SKM-1 treated with dmso at 0.1 percent for 144 hours (cell line): ENCODE results near the gene PARD6G.

Experiments used
- DNase-seq: peaks from one replicate; lab custom pipeline; 2025; ENCODE audit not compliant: unreplicated experiment; lab: John Stamatoyannopoulos, UW

PARD6G gene

DNA sequence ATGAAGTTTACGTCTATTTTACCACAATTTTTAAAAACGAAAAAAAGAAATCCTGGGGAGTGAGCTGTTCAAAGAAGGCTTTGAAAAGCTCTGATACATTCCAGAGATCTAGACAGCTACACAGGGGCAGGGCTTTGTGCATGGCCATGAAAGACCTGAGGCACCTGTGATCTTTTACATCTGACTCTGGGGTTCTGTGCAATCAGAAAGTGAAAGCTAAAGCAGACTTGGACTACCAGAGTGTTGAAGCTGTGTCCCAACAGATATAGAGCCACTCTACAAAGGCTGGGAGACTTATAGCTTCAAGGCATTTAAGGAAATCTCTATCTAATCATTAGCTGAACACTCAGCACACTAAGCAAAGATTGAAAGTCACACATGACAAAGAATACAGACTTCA lies 34.1 kb downstream of the PARD6G start:
- DNase-seq: no peak

DNA sequence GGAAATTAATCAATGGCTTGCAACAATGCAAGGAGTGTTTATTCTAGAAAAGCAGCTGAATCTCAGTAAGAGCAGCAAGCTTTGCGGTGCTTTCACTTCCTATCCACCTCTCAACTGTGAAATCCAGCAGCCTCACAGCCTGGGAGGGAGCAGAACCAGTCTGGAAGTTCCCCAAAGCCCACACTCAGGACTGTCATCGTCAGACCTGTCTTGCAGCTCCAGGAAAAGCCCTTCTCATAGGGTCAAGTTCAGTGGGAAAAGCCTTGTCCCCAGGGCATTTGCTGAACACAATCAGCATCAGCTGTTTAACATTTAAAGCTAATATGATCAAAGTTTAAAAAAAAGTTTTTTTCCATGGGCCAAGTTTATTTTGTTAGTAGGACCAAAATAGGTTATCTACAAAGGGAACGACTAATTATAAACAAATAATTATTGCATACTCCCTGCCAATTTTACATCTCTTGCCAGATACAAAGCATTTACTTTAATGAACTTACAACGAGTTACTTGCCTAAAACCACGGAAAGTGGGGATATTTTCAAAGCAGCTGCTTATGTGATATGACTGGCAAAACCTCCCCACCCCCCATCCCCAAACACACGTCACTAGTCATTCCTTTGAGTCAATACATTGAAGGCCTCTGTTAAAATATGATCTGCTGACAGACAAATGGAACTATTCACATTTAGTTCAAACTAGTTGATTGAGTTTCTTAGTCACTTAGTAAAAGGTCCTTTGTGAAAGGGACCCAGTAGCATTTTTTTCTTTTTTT lies 36.8 kb downstream of the PARD6G start:
- no peak for DNase-seq

DNA sequence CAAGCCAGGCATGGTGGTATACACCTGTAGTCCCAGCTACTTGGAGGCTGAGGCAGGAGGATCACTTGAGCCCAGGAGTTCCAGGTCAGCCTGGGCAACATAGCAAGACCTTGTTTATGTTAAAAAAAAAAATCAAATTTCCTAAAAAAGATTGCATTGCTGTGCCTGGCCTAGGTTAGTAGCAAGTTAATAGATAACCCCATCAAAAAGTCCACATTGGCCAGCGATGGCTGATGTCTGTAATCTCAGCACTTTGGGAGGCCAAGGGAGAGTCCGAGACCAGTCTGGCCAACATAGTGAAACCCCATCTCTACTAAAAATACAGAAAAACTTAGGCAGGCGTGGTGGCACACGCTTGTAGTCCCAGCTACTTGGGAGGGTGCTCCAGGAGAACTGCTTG lies 38.7 kb downstream of the PARD6G start:
- DNase-seq: no peak

DNA sequence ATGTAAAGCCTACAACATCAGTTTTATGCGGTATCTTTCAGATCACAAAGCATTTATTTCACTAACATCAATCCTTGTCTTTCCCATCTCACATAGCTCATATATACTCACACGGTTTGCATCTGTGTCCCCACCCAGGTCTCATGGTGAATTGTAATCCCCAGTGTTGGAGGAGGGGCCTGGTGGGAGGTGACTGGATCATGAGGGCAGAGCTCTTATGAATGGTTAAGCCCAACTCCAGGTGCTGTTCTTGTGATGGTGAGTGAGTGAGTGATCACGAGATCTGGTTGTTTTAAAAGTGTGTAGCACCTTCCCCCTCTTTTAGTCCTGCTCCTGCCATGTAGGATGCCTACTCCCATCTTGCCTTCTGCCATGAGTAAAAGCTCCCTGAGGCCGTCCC lies 42.0 kb downstream of the PARD6G start:
- DNase-seq: no peak

DNA sequence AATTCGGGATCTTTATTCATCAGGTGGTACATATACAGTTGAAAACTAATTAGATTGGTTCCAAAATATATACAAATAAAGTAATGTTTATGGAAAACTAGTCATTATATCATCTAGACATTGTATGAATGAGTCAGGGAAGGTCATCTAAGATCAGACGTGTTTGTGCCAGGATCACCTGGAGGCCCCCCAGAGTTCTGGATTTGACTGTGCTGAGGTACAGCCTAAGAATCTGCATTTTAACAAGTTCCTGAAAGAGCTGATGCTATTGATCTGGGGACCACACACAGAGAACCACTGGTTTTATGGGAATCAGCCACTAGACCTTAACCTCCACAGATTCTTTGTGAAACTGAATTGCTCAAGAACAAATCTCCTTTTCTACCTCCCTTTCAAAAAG lies 43.2 kb downstream of the PARD6G start:
- no peak for DNase-seq

DNA sequence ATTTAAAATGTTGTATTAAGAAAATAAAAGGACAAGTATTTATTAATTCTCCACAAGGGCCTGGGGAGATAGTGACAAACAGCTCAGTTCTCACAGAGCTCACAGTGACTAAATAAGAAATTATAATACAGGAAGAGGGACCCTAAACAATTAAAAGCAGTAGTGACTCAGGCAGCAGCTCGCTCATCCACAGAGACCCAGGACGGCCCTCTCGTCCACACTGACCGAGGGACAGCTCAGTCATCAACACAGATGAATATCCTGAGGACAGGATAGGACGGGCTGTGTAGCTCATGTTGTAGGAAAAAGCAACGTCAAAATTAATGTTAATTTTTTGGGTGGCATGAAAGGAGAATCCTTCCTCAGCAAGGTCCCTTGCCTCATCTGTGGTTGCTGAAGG lies 44.1 kb downstream of the PARD6G start:
- no peak for DNase-seq

DNA sequence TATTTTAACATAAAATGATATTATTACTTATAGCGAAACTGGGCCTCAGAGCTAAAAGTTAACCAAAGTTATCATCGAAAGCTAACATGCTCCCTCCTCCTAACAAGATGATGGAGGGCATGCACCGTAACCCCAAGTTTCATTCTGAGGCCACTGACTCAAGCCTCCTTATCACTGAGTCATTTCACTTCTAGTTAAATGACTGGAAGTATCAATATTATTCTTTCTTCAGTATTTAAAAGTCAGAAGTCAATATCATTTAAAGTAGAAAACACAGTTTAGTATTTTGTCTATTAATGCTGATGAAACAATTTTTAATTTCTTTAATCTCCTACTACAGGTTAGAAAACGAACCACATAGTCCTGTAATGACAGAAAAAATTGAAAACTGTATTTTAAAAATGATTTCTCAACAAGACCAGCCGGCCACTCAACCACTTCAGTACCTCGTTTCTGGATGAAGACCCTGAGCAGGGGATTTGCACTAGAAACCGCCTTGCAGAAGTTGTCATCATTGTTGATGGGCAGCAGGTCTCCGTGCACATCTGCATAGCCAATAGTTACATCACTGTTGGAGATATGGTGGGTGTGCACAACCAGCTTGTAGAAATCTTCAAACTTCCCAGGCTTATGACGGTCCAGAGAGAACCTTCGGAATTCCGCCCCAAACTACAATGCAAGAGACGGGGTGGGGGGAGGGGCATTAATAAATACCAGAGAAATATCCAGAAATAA lies 44.9 kb downstream of the PARD6G start:
- DNase-seq: no peak

DNA sequence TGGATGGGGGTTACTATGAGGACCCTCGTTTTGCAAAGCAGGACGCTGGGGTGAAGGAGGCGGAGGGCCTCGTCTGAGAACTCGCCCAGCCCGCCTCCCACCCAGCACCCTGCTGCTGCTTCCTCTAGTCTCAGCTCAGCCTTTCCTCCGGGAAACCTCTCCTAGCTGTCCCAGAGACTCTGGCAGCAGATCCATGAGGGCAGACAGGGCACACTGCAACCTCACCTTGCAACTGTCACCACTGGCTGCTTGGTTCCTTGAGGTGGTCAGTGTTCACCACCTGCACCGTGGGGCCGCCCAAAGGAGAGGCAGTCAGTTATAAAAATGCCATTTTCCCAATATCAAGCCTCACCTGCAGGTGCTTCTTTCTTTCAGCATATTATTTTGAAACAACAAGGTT lies 45.6 kb downstream of the PARD6G start:
- DNase-seq: no peak

DNA sequence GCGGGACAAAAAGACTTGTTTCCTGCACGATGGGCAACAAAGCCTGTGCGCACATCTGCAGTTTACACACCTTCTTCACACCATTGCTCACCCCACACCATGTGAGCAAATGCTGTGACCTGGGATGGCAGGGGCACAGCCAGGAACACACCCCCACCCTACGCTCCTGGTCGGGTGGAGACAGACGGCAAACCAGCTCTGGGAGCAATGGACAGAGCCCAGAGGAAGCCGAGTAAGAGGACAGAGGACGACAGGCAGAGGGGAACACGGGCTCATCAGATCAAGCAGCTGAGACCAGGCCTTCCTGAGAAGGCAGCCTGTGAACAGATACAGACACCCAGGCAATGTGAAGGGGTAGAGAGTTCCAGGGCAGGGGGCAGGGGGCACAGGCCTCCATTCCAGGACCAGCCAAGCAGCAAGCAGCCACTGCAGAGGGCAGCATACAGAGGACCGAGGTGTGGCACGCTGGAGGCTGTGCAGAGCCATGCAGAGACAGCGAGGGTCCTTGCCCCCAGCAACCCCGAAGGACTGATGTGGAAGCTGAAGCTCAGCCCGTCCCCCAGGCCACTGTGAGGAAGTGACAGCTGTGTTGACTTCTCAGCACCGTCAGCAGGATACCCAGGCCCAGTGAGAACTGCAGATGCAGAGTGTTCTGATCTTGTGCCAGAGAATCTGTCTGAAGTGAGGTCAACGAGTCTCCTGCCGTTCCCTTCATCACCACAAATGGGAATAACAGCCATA lies 46.2 kb downstream of the PARD6G start:
- no peak for DNase-seq

DNA sequence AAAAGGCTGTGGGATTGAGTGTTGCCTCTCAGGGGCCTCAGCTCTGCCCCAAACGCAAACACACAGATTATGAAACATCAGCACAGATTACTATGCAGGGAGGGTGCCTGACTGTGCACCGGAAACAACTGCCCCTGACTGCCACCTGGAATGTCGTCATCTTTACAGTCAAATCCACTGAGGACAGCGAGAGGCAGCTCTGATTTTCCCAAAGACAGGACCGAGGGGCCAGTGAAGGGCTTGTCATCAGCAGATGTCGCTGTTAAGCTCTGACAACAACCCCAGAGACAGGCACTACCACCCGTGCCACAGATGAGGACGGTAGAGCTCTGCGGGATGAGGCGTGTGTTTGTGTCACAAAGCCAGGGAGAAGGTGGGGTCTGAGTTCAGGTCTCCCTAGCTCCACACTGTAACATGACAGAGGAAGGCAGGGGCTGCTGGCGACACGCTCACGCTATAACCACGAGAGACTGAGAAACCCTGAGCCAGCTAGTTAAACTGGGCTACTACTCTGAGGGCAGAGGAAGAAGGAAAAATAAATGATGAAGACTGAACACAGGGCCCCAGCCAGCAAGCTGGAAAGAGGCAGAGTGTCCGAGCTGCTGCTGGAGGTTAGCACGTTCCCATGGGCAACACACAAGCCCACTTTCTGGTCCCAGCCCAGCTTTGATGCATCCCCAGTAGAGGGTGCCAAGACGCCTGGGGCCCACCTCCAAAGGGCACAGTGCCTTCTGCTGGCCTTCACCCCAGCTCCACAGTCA lies 47.0 kb downstream of the PARD6G start:
- no peak for DNase-seq

DNA sequence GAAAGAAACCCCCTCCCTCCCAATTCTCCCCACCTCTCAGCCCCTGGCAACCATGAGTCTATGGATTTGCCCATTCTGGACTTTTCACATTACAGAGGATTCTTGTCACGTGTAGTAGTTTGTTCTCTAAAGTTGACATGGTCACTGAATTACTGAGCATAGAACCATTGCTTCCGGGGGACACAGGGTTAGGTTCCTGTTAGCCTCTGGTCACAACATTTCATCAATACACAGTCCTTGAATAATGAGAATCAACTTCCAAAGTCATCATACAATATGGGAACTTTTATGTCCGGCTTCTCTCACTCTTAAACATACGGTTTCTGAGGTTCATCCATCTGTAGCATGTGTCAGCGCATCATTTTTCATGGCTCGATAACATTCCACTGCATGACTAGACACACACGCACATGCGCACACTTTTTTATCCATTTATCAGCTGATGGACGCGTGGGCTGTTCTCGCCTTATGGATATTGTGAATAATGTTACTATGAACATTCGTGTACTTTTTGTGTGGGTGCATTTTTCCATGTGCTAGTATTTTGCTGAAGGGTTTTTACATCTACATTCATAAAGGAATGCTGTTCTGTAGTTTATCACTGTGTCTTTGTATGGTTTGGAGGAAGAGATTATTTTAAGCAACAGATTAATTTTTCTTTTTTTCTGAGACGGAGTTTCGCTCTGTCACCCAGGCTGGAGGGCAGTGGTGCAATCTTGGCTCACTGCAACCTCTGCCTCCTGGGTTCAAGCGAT lies 48.1 kb downstream of the PARD6G start:
- no peak for DNase-seq

DNA sequence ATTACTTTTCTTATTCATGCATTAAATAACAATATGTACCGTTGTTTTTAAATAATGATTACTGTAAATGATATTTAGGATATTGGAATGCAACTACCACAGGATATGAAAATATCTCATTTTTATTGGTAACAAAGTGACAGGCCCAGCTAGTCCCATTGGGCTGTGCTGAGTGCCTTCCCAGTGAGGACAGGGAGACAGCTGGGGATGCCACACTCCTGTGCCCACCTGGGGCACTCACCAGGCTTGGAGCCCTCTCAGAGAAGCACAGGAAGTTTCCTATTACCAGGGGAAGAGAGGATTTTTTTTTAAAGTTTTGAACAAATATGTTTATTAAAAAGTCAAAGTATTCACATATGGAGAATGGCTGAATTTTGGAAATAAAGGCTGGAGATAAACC lies 48.9 kb downstream of the PARD6G start:
- DNase-seq: no peak

DNA sequence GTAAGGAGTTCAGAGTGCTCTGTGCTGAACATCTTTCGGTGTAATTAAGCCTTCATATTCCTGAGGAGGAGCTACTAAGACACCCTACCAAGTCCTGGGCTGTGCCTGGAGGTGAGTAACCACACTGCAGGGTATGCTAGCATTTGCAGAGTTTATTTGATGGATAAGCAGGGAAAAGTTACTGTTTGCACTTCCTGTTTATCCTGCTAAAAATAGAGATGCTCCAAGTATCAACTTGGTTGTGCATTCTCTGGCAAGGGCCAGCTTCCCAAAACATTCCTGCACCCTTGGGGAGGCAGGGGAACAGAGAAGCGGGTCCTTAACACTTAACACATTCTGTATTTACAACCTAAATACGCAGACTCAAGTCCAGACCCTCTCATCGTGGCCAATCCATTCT lies 49.8 kb downstream of the PARD6G start:
- no peak for DNase-seq

DNA sequence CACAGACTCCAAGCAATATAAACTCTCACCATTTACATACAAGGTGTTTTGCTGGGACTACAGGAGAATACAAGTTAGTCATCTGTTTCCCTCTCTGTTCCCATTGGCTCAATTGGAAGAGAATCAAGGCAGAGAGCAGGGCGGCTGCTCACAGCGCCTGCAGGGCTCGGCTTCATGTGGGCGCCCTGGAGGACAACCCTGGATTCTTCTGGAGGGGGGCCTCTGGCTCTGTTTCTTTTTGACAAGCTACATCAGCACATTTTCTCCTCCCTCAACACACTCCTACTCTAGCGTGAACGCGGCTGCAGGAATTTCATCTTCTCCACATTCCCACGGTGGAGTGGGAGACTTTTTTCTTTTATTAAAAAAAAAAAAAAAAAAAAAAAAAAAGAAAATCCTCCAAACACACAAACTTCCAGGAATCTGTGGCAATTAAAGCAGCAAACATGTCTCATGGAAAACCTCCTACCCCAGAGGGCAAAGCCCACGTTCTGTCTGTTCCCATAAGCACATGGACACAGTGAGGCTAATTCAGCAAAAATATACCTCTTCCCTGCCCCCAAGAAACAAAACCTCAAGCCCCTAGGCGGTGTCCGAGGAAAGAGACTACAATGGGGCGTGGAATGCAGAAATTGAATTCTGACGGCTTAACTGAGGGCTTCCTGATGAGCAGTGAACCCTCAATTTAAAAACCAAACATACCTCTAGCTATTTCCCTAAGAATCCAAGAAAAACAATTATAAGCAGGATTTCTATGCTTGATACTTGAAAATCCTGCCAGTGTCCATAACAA lies 50.6 kb downstream of the PARD6G start:
- no peak for DNase-seq

DNA sequence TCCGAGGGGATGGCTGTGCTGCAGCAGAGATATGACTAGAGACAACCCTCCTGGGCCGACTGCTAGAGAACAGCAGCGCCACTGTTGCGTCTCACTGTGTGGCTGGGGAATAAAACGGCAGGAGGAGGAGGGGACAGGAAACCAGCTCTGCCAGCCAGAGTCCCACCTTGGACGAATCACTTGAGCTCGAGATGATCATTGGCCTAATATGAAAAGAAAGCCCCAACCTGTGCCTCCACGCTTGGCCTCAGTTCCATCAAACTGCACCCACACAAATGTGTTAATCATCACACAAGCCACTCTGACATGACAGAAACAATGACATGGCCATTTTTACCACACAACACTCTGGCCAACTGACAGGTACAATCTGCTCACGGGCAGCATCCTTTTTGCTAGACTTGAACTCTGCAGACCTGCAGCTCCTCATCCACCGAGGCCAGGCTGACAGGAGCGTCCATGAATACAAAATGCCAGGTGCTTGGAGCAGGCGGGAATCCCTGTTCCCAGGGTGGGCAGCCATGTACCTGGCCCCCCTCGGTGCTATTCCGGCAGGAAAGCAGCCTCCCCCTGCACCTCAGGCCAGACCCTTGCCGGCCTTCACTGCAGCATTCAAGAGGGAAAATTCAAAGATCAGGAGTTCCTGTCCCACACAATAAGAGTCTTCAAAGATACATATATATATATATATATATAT lies 52.3 kb downstream of the PARD6G start:
- no peak for DNase-seq

DNA sequence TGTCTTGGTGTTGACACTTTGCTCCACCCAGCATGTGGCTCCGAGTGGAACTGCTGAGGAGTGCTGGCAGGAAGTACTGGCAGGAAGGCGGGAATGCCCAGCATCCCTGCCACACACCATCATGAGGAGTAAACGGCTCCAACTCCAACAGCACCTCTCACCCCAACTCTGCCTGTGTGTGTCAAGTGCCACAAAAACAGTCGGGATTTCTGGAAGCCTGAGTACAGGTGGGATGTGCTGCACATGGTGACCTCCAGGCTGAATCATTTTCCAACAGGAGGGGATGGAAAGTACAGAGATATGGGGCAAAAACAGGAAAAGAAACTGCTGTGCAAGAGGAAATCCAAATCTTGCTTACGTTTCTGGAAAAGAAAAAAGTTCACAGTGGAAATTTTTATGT lies 53.6 kb downstream of the PARD6G start:
- no peak for DNase-seq

DNA sequence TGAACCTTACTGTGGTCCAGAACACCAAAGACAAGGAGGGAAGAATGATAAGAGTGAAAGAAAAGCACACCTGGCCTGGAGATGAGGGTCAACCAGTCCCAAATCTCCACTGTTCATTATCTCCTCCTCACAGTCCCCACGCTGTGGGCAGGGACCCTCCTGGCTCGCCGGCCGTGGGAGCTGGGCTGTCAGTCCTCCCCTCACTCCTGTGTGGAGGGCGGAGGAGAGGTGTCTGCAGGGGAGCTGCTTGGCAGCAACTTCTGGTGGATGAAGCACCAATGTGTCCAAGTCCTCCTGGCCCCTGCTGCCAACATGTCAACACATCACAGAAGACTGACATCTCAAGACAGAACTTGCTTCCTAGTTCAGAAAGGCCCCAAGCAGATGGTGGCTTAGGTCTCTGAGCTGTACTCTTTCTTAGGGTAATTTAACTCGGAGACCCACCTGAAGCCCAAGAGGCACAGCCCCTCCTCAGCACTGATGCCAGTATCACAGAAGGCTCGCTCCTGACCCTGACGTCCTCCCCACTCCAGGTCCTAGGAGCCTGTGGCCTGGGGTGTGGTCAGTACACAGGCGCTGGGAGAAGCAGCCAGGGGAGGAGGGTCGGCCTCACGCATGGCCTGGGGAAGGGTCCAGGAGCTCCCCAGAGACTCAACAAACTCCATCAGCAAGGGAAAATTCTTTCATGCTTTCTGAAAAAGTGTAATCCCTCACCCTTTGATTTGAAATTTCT lies 54.5 kb downstream of the PARD6G start:
- DNase-seq: no peak

DNA sequence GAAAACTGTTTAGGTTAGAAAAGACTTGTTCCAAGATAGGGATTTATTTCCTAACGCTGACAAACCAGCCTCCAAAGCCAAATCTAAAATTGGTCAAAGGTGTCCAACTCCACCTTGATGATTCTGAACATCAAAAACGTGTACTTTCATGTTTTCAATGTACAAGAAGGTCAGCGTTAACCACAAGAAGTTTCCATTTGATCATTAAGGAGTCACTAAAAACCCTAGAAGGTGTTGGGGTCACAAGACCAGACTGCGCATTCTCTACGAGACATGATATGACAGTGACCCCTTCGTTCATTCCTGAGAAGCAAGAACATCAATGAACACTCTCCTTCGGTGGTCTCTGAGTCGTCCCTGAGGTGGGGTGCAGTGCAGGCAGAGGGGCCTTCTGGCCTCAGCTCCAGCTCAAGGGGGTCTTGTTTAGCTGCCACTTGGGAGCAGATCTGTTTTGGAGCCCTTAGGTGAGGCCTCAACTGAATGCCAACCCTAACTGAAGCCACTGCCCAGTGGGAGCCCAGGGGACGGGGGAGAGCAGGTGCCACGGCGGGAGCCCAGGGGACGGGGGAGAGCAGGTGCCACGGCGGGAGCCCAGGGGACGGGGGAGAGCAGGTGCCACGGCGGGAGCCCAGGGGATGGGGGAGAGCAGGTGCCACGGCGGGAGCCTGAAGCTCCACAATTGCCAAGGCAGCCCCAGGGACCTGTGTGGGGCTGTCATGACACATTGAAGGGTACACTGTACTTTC lies 55.2 kb downstream of the PARD6G start:
- DNase-seq: no peak
